Measurements from ENCODE around the gene AXIN1.
"Not testable (repeated sequence)": the region's sequence is repeated elsewhere in the genome, so short reads cannot be mapped to it uniquely, and the experiment has no call there.

Gene AXIN1

DNA sequence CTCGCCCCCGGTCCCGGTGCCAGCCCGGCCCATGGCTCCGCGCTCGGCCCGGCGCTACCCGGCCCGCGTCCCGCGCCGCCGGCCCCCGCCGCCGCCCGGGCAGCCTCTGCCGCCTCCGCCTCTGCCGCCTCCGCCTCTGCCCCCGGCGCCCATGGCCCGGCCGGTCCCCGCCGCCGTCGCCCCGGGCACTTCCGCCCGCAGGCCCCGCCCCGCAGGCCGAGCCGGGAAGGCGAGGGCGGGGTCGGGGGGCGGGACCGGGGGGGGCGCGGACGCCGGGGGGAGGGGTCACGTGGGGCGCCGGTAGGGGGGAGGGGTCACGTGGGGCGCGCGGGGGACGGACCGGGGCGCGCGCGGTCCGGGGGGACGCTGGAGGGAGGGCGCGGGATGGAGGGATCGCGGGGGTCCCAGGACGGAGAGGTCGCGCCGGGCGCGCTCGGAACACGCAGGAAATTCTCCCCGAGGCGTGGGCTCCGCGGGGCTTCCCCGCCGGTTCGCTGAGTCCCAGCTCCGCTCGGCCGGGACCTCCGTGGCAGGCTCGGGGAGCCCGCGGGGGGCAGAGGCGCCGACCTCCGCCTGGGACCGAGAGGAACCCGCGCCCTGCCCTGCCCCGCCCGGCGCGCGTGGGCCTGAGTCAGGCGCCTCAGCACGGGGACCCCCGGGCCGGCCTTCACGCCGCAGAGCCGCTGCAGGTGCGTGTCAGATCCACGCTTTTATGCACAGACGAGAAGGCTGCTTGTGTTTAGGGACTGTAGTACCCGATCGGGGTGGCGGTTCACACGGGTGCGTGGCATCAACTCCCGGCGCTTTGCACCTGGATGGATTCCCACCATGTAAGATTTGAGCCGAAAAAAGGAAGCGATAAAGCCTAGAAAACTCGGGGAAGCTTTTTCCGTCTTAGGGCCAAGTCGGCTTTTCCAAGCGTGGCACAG, 29.5 kb upstream of the AXIN1 start, which contains the start of gene PGAP6:
TSS of gene PGAP6 (minus strand) at position 190 of the 929 bp plus-strand sequence. CDS start at position 33, 157 bp downstream.
- peak within 1 kb of the TSS; percentile 51 for H3K27ac ChIP-seq
- no peak for DNase-seq (ENCODE audit: low read depth, low spot score)

DNA sequence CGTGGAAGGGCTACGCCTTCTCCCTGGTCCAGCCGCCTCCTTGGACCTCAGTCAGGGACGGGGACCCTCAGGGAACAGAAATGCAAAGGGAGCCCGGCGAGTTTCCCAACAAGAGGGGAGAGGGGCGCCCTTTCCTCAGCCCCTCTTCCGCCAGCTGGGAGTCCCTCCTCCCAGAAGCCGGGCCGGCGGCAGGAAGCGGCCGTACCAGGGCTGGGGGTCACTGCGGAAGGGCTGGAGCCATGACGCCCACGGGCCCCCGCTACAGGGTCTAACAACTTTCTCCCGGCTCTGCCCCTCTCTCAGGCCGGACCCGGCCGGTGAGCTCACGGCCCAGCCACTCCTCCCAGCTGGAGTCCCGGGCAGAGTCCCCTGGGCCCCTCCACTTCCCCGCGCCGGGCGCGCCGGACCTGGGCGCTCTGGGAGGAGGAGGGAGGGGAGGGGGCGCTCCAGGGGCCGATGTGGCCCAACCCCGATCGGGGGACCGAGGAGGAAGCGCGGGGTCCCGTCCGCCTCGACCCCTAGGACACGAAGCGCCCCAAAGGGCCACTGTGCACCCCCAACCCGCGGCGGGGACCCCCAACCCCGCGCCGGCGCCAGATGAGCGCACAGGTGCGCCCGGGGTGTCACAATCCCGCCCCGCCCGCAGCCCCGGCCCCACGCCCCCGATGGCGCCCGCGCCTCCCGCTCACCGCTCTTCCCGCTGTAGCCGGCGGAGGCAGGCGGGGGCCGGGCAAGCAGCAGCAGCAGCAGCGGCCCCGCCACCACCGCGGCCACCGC, 28.7 kb upstream of the AXIN1 start:
- no peak for DNase-seq (ENCODE audit: low read depth, low spot score)
- peak overlapping the region; percentile 51 for H3K27ac ChIP-seq

DNA sequence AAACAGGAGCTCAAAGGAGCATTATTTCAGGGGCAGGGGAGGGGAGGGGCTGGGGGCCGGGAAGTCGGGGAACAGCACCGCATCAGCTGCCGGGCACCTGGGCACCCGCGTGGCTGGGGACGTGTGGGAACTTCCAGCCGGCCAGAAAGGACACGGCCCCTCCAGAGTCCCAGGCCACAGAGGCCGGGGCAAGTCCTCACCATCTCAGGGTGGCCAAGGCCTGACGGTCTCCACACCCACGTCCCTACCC, 28.2 kb upstream of the AXIN1 start:
- no peak overlapping the region for H3K27ac ChIP-seq
- DNase-seq (ENCODE audit: low read depth, low spot score): no peak

- no peak overlapping the region for H3K27ac ChIP-seq
- no peak for DNase-seq (ENCODE audit: low read depth, low spot score)
These were observed 27.6 kb upstream of the AXIN1 start for GRCh38 chr16:379961-380761.

DNA sequence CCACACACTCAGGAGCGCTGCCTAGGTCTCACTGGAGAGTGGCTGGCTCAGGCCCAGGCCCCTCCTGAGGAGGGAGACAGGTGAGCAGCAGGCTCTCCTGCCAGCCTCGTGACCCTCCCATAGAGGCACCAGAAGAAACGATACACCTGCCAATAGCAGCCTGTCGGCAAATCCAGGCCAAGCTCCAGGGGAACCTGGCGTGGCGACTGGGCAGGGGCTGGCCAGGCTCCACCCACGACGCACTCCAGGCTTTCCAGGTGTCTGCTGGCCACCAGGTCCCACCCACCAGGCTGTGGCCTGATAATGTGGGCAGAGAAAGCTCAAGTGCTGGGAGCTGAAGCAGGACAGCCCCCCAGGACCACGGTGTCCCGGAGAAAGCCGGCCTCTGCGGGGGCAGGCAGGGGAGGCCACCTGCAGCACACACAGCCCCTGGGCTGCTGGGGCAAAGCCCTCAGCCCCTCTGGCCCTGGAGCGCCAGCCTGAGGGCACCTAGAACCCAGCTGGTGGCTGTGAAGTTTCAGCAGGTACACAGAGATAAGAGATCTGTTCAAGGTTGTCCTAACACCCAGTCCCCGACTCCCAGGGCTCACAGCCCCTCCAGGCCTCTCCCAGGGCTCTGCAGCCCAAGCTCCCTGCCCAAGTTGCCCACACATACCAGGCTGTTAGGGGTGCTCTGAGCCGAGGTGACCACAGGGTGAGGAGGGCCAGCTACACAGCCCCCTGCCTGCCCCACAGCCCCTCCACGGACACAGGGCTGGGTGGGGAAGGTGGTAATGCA, 26.8 kb upstream of the AXIN1 start:
- no peak for DNase-seq (ENCODE audit: low read depth, low spot score)
- H3K27ac ChIP-seq: no peak overlapping the region

DNA sequence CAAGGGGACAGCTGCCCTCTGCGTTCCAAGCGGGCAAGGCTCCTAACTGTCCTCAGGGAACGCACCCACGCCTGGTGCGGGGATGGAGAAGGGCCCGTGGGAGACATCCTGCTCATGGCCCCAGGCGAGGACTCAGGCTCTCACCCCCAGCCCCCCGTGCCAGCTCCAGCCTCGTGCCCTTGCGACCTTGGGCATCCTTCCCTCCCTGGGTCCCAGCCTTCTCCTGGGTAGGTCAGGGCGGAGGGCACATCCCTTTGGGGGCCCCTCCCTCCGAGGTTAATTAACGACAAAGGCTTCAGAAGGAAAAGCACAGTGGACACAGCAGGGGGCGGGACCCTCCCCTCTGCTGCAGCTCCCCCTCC, 26.3 kb upstream of the AXIN1 start:
- DNase-seq (ENCODE audit: low read depth, low spot score): no peak
- no peak overlapping the region for H3K27ac ChIP-seq

DNA sequence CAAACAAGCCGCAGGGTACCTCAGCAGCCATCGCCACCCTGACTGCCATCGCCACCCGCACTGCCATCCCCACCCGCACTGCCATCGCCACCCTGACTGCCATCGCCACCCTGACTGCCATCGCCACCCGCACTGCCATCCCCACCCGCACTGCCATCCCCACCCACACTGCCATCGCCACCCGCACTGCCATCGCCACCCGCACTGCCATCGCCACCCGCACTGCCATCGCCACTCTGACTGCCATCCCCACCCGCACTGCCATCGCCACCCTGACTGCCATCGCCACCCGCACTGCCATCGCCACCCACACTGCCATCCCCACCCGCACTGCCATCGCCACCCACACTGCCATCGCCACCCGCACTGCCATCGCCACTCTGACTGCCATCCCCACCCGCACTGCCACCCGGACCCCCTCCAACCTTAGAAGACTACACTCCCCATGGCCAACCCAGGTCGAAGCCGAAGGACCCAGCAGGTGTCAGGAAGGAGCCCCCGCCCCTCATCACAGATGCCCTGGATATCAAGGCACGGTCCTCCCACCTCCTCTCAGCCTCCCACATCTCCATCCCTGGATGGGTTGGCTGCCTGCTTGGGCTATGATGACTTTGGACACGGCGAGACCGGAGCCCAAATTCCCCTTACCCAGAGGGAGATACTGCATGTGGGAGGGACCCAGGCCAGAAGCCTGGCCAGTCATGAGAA, 25.7 kb upstream of the AXIN1 start:
- not testable (repeated sequence) for DNase-seq (ENCODE audit: low read depth, low spot score); H3K27ac ChIP-seq

GRCh38 chr16:377419-377951, 25.0 kb upstream of the AXIN1 start:
- H3K27ac ChIP-seq: no peak overlapping the region
- no peak for DNase-seq (ENCODE audit: low read depth, low spot score)

DNA sequence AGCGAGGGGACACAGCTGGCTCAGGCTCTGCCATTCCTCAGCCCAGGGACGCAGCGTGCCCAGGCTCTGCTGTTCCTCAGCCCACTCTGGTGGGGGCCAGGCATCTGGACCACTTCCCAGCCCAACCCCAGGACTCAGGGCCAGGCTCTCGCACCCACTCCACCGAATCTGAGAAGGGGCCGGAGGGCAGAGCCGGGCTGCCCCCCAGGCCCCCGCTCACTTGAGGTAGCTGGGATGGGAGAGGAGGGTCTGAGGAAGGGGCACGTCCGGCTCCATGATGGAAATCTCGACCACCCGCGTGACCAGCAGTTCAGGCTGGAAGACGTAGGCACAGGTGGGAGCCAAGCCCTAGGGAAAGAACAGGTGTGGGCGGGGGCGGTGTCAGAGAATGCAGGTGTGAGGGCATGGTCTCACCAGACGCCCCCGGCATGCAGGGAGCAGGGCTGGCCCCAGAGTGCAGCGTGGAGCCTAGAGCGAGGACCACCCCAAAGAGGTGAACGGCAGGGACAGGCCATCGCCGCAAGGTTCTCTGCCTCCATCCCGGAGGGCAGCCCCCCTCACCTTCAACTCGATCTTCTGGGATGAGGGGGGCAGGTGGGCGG, 24.4 kb upstream of the AXIN1 start:
- H3K27ac ChIP-seq: no peak overlapping the region
- DNase-seq (ENCODE audit: low read depth, low spot score): no peak

GRCh38 chr16:375927-376816, 23.6 kb upstream of the AXIN1 start:
- no peak for DNase-seq (ENCODE audit: low read depth, low spot score)
- no peak overlapping the region for H3K27ac ChIP-seq

- no peak for DNase-seq (ENCODE audit: low read depth, low spot score)
- no peak overlapping the region for H3K27ac ChIP-seq
These were observed 22.7 kb upstream of the AXIN1 start for GRCh38 chr16:375212-375611.

- H3K27ac ChIP-seq: no peak overlapping the region
- no peak for DNase-seq (ENCODE audit: low read depth, low spot score)
These were observed 22.0 kb upstream of the AXIN1 start for GRCh38 chr16:374616-374926.

GRCh38 chr16:373848-374615, 21.5 kb upstream of the AXIN1 start:
- DNase-seq (ENCODE audit: low read depth, low spot score): no peak

DNA sequence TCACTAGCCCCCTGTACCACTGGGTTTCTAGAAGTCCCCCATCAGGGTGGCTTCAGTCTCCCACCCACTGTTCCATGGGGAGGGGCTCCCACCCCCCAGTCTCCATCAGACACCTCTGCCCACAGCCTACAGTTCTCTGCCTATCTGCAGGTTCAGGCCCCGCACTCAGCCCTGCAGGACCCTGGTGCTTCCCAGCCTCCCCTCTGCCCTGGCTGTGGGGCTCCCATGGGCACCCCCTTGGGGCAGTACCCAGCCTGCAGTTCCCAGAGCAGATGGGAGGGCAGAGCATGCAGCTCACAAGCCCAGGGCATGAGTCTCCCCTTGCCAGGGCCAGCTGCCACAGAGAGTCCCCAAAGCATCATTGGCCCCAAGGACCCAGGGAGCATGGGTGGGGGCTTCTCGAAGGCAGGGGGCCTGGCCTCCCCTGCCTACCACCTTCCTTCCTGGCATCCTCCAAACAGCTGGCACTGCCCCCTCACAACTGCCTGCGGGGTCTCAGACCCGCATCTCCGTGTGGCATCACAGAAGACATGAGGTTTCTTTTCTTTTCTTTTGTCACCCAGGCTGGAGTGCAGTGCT, 20.6 kb upstream of the AXIN1 start:
- DNase-seq (ENCODE audit: low read depth, low spot score): no peak
- H3K27ac ChIP-seq: no peak overlapping the region

More at GRCh38 chr16:373848-374615, 21.5 kb upstream of the AXIN1 start:
- no peak overlapping the region for H3K27ac ChIP-seq

DNA sequence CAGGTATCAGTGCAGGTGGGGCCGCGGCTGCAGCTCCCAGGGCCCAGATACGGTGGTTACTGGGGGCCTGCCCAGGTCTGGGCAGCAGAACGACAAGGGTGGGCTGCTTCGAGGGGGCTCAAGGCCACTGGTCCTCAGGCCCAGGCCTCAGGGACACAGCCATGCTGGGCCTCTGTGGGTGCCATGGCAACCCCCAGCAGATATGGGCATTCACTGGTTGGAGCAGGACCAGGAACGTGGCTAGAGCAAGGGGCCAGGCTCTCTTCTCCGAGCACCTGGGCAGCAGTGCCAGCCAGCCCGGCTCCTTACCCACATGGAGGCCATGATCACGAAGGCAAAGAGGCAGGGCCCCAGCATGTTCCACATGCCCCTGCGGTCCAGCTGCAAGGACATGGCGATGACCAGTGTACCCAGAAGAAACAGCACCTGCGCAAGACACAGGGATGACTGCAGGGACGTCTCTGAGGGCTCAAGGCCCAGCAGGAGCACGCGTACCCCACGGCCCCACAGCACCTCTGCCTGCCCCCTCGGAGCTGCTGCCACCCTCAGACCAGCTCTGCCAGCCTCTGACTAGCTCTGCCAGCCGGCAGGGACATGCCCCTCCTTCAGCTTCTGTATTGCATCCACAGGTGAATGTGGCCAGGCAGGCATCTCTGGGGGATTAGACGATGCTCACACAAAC, 19.9 kb upstream of the AXIN1 start:
- no peak for DNase-seq (ENCODE audit: low read depth, low spot score)
- H3K27ac ChIP-seq: no peak overlapping the region

GRCh38 chr16:371515-372301, 19.2 kb upstream of the AXIN1 start:
- DNase-seq (ENCODE audit: low read depth, low spot score): no peak
- H3K27ac ChIP-seq: no peak overlapping the region

Measured in epithelial cell of prostate (primary cell).